Stimulated activated CD8-positive, alpha-beta memory T cell treated with anti-CD3 and anti-CD28 coated beads, Interleukin-12 subunit alpha, Interleukin-12 subunit beta, amount 100 ng/mL, for 1 hour (primary cell): Measurements from ENCODE around the gene RNPEPL1.
"Not testable (repeated sequence)": the region's sequence is repeated elsewhere in the genome, so short reads cannot be mapped to it uniquely, and the experiment has no call there.

ENCODE experiments used
- DNase-seq: peaks from one replicate; pipeline ENCODE4 v3.0.0-alpha.2; 2020; ENCODE audit warnings: low read depth

The RNPEPL1 gene

GRCh38 chr2:240604939-240605716 lies 36.8 kb downstream of the RNPEPL1 start:
- DNase-seq, result no peak

GRCh38 chr2:240605867-240606743 lies 37.8 kb downstream of the RNPEPL1 start:
- DNase-seq, result no peak

GRCh38 chr2:240611601-240612210 lies 43.4 kb downstream of the RNPEPL1 start:
- no peak for DNase-seq

GRCh38 chr2:240613781-240614180 lies 45.5 kb downstream of the RNPEPL1 start:
- no peak for DNase-seq

- DNase-seq, result no peak
Measured at GRCh38 chr2:240614391-240614790, 46.1 kb downstream of the RNPEPL1 start.

GRCh38 chr2:240615396-240615795 lies 47.1 kb downstream of the RNPEPL1 start:
- DNase-seq, result no peak

- DNase-seq, result no peak
Measured at GRCh38 chr2:240615820-240616547, 47.7 kb downstream of the RNPEPL1 start.

GRCh38 chr2:240616860-240617666 lies 48.8 kb downstream of the RNPEPL1 start:
- DNase-seq, result not testable (repeated sequence)

- DNase-seq, result no peak
Measured at GRCh38 chr2:240618776-240619175, 50.5 kb downstream of the RNPEPL1 start.

GRCh38 chr2:240619506-240620148 lies 51.3 kb downstream of the RNPEPL1 start:
- no peak for DNase-seq

- no peak for DNase-seq
Measured at GRCh38 chr2:240620149-240620731, 52.0 kb downstream of the RNPEPL1 start.

- DNase-seq, result no peak
Measured at GRCh38 chr2:240620859-240621258, 52.6 kb downstream of the RNPEPL1 start.

GRCh38 chr2:240622060-240622411 lies 53.8 kb downstream of the RNPEPL1 start:
- DNase-seq, result no peak

- DNase-seq, result peak; percentile 40
Measured at GRCh38 chr2:240622531-240623235, 54.4 kb downstream of the RNPEPL1 start.

- no peak for DNase-seq
Measured at GRCh38 chr2:240623531-240624010, 55.3 kb downstream of the RNPEPL1 start.

- no peak for DNase-seq
Measured at GRCh38 chr2:240624011-240624949, 56.0 kb downstream of the RNPEPL1 start.

- peak; percentile 50 for DNase-seq
Measured at GRCh38 chr2:240624950-240625621, 56.8 kb downstream of the RNPEPL1 start, which contains the start of gene GPR35. GPR35 (plus strand) TSS chr2:240625480; CDS start chr2:240629953, 4,473 bp downstream.
